ENCODE results near the gene ATP2A1.
A peak's percentile ranks its signal among the peaks of the same experiment; 100 is the strongest.
"Not testable (repeated sequence)": the region's sequence is repeated elsewhere in the genome, so short reads cannot be mapped to it uniquely, and the experiment has no call there.

ATP2A1 gene

GRCh38 chr16:28913946-28914724, 35.8 kb downstream of the ATP2A1 start:
- peak; percentile 89 for DNase-seq

DNA sequence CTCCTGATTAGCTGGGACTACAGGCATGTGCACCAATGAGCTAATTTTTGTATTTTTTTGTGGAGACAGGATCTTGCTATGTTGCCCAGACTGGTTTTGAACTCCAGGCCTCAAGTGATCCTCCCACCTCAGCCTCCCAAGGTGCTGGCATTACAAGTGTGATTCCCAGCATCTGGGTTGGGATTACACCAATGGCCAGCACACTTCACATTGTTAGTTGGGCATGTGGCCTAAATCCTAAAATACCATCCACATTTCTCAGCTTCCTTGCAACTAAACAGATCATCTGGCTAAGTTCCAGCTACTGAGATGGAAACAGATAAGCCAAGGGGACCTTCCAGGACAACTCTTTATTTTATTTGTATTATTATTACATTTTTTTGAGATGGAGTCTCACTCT, 36.9 kb downstream of the ATP2A1 start:
- DNase-seq: no peak

DNA sequence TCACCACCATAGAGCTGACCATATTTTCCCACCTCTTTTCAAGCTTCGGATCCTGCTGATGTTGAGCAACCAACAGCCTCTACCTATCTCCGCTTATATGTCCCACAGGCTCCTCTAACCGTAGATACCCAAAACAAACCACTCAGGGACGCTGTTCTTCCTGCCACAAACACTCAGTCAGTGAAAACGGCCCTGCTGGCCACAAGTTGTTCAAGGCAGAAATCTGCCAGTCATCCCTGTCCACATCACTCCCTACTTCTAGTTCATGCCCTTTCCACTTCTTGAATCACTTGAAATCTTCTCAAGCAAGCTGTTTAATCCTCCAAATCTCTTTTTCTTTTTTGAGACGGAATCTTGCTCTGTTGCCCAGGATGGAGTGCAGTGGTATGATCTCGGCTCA, 38.8 kb downstream of the ATP2A1 start:
- no peak for DNase-seq

DNA sequence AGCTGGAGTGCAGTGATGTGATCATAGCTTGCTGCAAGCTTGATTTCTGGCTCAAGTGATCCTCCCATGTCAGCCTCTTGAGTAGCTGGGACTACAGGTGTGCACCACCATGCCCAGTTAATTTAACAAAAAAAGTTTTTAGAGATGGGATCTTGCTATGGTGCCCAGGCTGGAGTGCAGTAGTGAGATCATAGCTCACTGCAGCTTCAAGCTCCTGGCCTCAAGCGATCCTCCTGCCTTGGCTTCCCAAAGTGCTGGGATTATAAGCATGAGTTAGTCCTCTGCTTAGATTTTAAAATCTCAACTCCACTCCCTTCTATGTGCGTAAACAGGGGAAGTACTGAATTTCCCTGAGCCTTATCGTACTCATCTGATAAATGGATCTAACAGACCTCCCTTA, 40.4 kb downstream of the ATP2A1 start:
- no peak for DNase-seq

GRCh38 chr16:28923231-28923587, 44.9 kb downstream of the ATP2A1 start:
- DNase-seq: peak; percentile 74

GRCh38 chr16:28923652-28924398, 45.5 kb downstream of the ATP2A1 start:
- peak; percentile 74 for DNase-seq

DNA sequence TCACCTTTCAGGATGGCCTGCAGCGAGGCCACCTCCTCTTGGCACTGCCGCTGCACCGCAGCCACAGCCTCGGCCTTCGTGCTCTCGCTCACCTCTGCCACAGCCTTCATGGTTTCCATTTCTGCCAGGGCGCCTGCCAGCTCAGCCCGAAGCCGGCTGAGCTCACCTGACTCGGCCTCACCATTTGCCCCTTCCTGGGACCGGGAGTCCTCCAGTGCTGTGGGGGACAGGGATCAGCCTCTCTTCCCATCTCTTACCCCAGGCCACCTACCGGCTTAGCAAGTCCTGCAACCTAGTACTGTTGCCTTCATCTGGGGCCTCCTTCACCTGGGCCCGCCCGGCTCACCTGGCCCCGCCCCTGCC, 46.1 kb downstream of the ATP2A1 start:
- DNase-seq: no peak

DNA sequence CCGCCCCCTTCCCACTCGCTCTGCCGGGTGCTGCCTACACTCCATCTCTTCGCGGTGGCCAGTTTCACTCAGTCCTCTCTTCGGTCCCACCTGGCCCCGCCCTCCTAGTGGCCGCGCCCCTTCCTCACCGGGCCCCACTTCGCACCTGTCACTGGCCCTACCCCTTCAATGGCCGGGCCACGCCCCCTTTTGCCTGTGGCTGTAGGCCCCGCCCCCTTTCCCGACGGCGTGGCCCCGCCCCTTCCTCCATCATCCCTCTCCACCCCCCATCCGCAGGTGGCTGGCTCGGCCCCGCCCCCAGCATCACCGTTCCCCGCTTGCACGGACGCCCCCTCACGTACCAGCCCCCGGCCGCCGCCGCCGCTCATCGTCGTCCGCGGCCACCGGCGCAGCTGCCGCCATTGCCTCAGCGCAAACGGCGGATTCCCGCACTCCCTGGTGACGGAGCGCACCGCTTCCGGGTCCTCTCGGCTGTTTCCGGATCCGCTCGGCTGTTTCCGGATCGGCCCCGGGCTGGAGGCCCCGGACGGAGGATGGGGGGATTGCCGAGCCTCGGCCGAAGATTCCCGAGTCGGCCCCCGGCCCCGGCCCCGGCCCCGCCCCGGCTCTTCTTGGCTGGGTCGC, 46.6 kb downstream of the ATP2A1 start, which contains the start of gene RABEP2:
TSS of gene RABEP2 (minus strand) at position 477 of the 624 bp plus-strand sequence. CDS start at position 402, 75 bp downstream.
- peak; percentile 99 for DNase-seq

- DNase-seq: peak; percentile 88
Observed at GRCh38 chr16:28925386-28926228, 47.3 kb downstream of the ATP2A1 start.

- DNase-seq: not testable (repeated sequence)
Observed at GRCh38 chr16:28926284-28926683, 48.0 kb downstream of the ATP2A1 start.

GRCh38 chr16:28927815-28928214, 49.5 kb downstream of the ATP2A1 start:
- no peak for DNase-seq

- DNase-seq: no peak
Observed at GRCh38 chr16:28930203-28930602, 51.9 kb downstream of the ATP2A1 start.

GRCh38 chr16:28930652-28931051, 52.4 kb downstream of the ATP2A1 start:
- no peak for DNase-seq

DNA sequence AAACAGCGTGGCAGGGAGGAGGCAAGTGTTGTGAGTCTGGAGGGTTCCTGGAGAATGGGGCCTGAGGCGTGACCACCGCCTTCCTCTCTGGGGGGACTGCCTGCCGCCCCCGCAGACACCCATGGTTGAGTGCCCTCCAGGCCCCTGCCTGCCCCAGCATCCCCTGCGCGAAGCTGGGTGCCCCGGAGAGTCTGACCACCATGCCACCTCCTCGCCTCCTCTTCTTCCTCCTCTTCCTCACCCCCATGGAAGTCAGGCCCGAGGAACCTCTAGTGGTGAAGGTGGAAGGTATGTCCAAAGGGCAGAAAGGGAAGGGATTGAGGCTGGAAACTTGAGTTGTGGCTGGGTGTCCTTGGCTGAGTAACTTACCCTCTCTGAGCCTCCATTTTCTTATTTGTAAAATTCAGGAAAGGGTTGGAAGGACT, 53.5 kb downstream of the ATP2A1 start, which contains the start of gene CD19:
TSS of gene CD19 (plus strand) at position 171 of the 425 bp plus-strand sequence. CDS start at position 201, 30 bp downstream.
- no peak for DNase-seq

DNA sequence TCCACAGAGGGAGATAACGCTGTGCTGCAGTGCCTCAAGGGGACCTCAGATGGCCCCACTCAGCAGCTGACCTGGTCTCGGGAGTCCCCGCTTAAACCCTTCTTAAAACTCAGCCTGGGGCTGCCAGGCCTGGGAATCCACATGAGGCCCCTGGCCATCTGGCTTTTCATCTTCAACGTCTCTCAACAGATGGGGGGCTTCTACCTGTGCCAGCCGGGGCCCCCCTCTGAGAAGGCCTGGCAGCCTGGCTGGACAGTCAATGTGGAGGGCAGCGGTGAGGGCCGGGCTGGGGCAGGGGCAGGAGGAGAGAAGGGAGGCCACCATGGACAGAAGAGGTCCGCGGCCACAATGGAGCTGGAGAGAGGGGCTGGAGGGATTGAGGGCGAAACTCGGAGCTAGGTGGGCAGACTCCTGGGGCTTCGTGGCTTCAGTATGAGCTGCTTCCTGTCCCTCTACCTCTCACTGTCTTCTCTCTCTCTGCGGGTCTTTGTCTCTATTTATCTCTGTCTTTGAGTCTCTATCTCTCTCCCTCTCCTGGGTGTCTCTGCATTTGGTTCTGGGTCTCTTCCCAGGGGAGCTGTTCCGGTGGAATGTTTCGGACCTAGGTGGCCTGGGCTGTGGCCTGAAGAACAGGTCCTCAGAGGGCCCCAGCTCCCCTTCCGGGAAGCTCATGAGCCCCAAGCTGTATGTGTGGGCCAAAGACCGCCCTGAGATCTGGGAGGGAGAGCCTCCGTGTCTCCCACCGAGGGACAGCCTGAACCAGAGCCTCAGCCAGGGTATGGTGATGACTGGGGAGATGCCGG, 54.3 kb downstream of the ATP2A1 start:
- DNase-seq: no peak

DNA sequence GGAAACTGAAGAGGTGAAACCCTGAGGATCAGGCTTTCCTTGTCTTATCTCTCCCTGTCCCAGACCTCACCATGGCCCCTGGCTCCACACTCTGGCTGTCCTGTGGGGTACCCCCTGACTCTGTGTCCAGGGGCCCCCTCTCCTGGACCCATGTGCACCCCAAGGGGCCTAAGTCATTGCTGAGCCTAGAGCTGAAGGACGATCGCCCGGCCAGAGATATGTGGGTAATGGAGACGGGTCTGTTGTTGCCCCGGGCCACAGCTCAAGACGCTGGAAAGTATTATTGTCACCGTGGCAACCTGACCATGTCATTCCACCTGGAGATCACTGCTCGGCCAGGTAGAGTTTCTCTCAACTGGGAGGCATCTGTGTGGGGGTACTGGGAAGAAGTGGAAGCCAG, 54.9 kb downstream of the ATP2A1 start:
- no peak for DNase-seq

- no peak for DNase-seq
Observed at GRCh38 chr16:28935346-28935745, 57.1 kb downstream of the ATP2A1 start.

- DNase-seq: no peak
Observed at GRCh38 chr16:28935924-28936783, 57.9 kb downstream of the ATP2A1 start.

DNA sequence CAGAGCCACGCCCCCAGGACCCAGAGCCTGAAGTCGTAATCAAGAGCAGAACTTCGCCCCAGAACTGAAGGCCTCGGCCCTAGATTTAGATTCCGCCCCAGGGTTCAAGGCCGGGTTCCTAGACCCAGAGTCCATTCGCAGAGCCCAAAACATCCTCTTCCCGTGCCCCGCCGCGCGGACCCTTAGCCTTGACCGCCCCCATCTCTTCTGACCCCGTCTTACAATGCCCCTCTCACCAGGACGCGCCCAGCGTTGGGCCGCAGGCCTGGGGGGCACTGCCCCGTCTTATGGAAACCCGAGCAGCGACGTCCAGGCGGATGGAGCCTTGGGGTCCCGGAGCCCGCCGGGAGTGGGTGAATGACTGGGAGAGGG, 58.5 kb downstream of the ATP2A1 start:
- DNase-seq: no peak

- no peak for DNase-seq
Observed at GRCh38 chr16:28937222-28937876, 59.1 kb downstream of the ATP2A1 start.

All from NCI-H510A treated with DMSO at 0.1 percent for 48 hours (cell line).